Natural killer cell (primary cell): ENCODE results near the gene EMSY. TPM values are rescaled to one million over a fixed set of nuclear protein-coding genes. Genes with fewer than 3 reads are reported as not detected.

Experiments used
- ATAC-seq, 3 donors: fragments of 150-1000 bp in 2 of 3; fragments of 200-7000 bp in 1 of 3; cut with Tn5 transposase; 1 replicate in 1 of 3; 2 replicates in 2 of 3; pipeline ENCODE4 v1.10.0; 2021; ENCODE audit warnings: mild to moderate bottlenecking in 2 of 3, moderate library complexity in 2 of 3
- DNase-seq, 2 donors: peaks; one replicate each; pipeline versions ENCODE4 v3.0.0 to v3.0.0-alpha.2; 2013 to 2021; ENCODE audit warnings: mixed read lengths in 1 of 2
- H3K27ac ChIP-seq: one replicate; pipeline ENCODE4 v1.5.1; 2013; ENCODE audit warnings: mild to moderate bottlenecking, low read length
- H3K27me3 ChIP-seq: one replicate; pipeline ENCODE4 v1.6.1; 2013; ENCODE audit warnings: low read length; ENCODE audit not compliant: control insufficient read depth, insufficient read depth
- H3K36me3 ChIP-seq: one replicate; pipeline ENCODE4 v1.6.1; 2013; ENCODE audit warnings: low read length; ENCODE audit not compliant: control insufficient read depth, insufficient read depth
- H3K4me1 ChIP-seq: one replicate; pipeline ENCODE4 v1.6.1; 2013; ENCODE audit warnings: low read length; ENCODE audit not compliant: control insufficient read depth, insufficient read depth
- H3K4me3 ChIP-seq: one replicate; pipeline ENCODE4 v1.5.1; 2013; ENCODE audit warnings: low read length
- H3K9me3 ChIP-seq: one replicate; pipeline ENCODE4 v1.6.1; 2013; ENCODE audit warnings: low read length; ENCODE audit not compliant: control insufficient read depth, insufficient read depth
- H3K27ac Mint-ChIP-seq, 2 donors: one replicate each; pipeline ENCODE4 v1.8.0; 2022; ENCODE audit warnings: mild to moderate bottlenecking in 2 of 2, mixed read lengths in 2 of 2, moderate library complexity in 1 of 2
- H3K27me3 Mint-ChIP-seq, 2 donors: one replicate each; pipeline ENCODE4 v1.8.0; 2022; ENCODE audit warnings: low read depth in 2 of 2, mixed read lengths in 2 of 2
- H3K36me3 Mint-ChIP-seq: one replicate; pipeline ENCODE4 v1.8.0; 2022; ENCODE audit warnings: mixed read lengths
- H3K4me1 Mint-ChIP-seq, 2 donors: one replicate each; pipeline ENCODE4 v1.8.0; 2022; ENCODE audit warnings: mixed read lengths in 2 of 2
- H3K4me3 Mint-ChIP-seq: one replicate; pipeline ENCODE4 v1.8.0; 2022; ENCODE audit warnings: mild to moderate bottlenecking, moderate library complexity, mixed read lengths
- H3K9me3 Mint-ChIP-seq, 2 donors: one replicate each; pipeline ENCODE4 v1.8.0; 2022; ENCODE audit warnings: mixed read lengths in 2 of 2
- CTCF ChIP-seq: fragments of 200-600 bp; IDR thresholded peaks from one replicate; pipeline ENCODE4 v1.8.0; 2022; ENCODE audit warnings: antibody characterized with exemption
- WGBS: methylation state at CpG from one replicate; pipeline ENCODE4 v1.1.7; 2013; ENCODE audit warnings: missing lambda C conversion rate; ENCODE audit not compliant: insufficient coverage; 5-methylcytosine and 5-hydroxymethylcytosine counted together
- intact Hi-C: fragments of 100-400 bp; cut with micrococcal nuclease; formaldehyde crosslinking; loops from one replicate; pipeline ENCODE4 v1.14.2; 2022
- total RNA-seq, 4 donors: library from RNA; stranded (reverse); fragments of 120-200 nt in 1 of 4; gene quantifications; one replicate each; pipeline versions ENCODE4 v1.2.3 to v1.2.4, GENCODE V29; 2013 to 2022

The EMSY gene
- total RNA-seq, 3 donors from 2014 or later (not counting 1 experiment from before 2014, with no cell fraction given), result 36.0 to 43.8 (median 39.4) TPM

- no peak for TF ChIP-seq CTCF
- ATAC-seq, result peak; percentile 82 to 93 (median 89)
- Histone ChIP-seq H3K9me3 (no peaks in the 10 kb centered on the region), H3K27ac (peak overlapping the region; percentile 61), H3K4me3 (no peak overlapping the region), H3K27me3 (no peaks in the 10 kb centered on the region), H3K36me3 (peaks cover 15% of the 10 kb centered on the region), H3K4me1 (peaks cover 14% of the 10 kb centered on the region)
- no peaks in the 10 kb centered on the region for H3K27me3 Mint-ChIP-seq
- H3K36me3 Mint-ChIP-seq, result peaks cover 7% of the 10 kb centered on the region
- WGBS, result 77% methylated on average over 1 of the region's 3 CpGs
- no peaks in the 10 kb centered on the region for H3K9me3 Mint-ChIP-seq
- H3K27ac Mint-ChIP-seq, result peak overlapping the region; percentile 95 to 97
- H3K4me3 Mint-ChIP-seq, result peak overlapping the region; percentile 87
- H3K4me1 Mint-ChIP-seq, result peaks cover 22% of the 10 kb centered on the region in 2 donors
- intact Hi-C loops, result no loop called here
- DNase-seq, result peak in 1 of 2 donors; percentile 36
These were observed 50.2 kb downstream of the EMSY start for GRCh38 chr11:76495019-76495418.

GRCh38 chr11:76496174-76496573 is 51.4 kb downstream of the EMSY start:
- Histone ChIP-seq H3K27me3 (no peaks in the 10 kb centered on the region), H3K9me3 (no peaks in the 10 kb centered on the region), H3K36me3 (peaks cover 25% of the 10 kb centered on the region), H3K4me3 (no peak overlapping the region), H3K27ac (peak overlapping the region; percentile 3), H3K4me1 (peaks cover 14% of the 10 kb centered on the region)
- ATAC-seq (no peak), DNase-seq (no peak)
- no peaks in the 10 kb centered on the region for H3K27me3 Mint-ChIP-seq
- H3K4me3 Mint-ChIP-seq, result peak overlapping the region; percentile 40
- peaks cover 22% of the 10 kb centered on the region in 2 donors for H3K4me1 Mint-ChIP-seq
- intact Hi-C loops, result no loop called here
- peaks cover 18% of the 10 kb centered on the region for H3K36me3 Mint-ChIP-seq
- H3K9me3 Mint-ChIP-seq, result peaks cover 2% of the 10 kb centered on the region in 2 donors
- no CpG with 5 or more reads among the region's 1 CpG for WGBS
- no peak for TF ChIP-seq CTCF
- peak overlapping the region; percentile 95 to 97 for H3K27ac Mint-ChIP-seq

- Histone ChIP-seq H3K4me3 (no peak overlapping the region), H3K36me3 (peaks cover 26% of the 10 kb centered on the region), H3K9me3 (no peaks in the 10 kb centered on the region), H3K4me1 (no peaks in the 10 kb centered on the region), H3K27me3 (no peaks in the 10 kb centered on the region), H3K27ac (no peak overlapping the region)
- Mint-ChIP-seq H3K27ac (no peak overlapping the region), H3K4me3 (no peak overlapping the region), H3K27me3 (no peaks in the 10 kb centered on the region), H3K36me3 (peaks cover 26% of the 10 kb centered on the region), H3K9me3 (peaks cover 6 to 7% of the 10 kb centered on the region in 2 donors), H3K4me1 (peaks cover 6% of the 10 kb centered on the region in 2 donors)
- no peak for DNase-seq
- no peak for TF ChIP-seq CTCF
- 100% methylated on average over 4 of the region's 5 CpGs for WGBS
- intact Hi-C loops, result no loop called here
- ATAC-seq, result no peak
These were observed 56.8 kb downstream of the EMSY start for GRCh38 chr11:76501526-76502202.

- no peaks in the 10 kb centered on the region for H3K9me3 Mint-ChIP-seq
- no peak for TF ChIP-seq CTCF
- Histone ChIP-seq H3K9me3 (no peaks in the 10 kb centered on the region), H3K4me1 (no peaks in the 10 kb centered on the region), H3K27ac (no peak overlapping the region), H3K27me3 (no peaks in the 10 kb centered on the region), H3K36me3 (peaks cover 7% of the 10 kb centered on the region), H3K4me3 (no peak overlapping the region)
- peaks cover 16 to 17% of the 10 kb centered on the region in 2 donors for H3K4me1 Mint-ChIP-seq
- peak overlapping the region; percentile 56 to 69 for H3K27ac Mint-ChIP-seq
- intact Hi-C loops, result no loop called here
- peak; percentile 61 to 77 (median 67) for ATAC-seq
- H3K36me3 Mint-ChIP-seq, result peaks cover 2% of the 10 kb centered on the region
- DNase-seq, result no peak
- 75% methylated on average over 2 of the region's 2 CpGs for WGBS
- H3K27me3 Mint-ChIP-seq, result no peaks in the 10 kb centered on the region
- H3K4me3 Mint-ChIP-seq, result peak overlapping the region; percentile 0
These were observed 62.0 kb downstream of the EMSY start for GRCh38 chr11:76506833-76507232.
